Cardiac muscle cell (in vitro differentiated cells and primary cell): ENCODE results near the gene RCN1. TPM values are rescaled to one million over a fixed set of nuclear protein-coding genes. Genes with fewer than 3 reads are reported as not detected.

Source experiments
- DNase-seq, 2 donors: peaks; one replicate each; pipeline versions ENCODE4 v3.0.0 to v3.0.0-alpha.2; 2010 to 2017; ENCODE audit warnings: low read depth in 1 of 2, low spot score in 1 of 2
- H3K27ac ChIP-seq: fragments of 200-600 bp; sonication (generic); 2 replicates; pipeline ENCODE4 v1.5.1; 2016
- H3K27me3 ChIP-seq: fragments of 200-600 bp; sonication (generic); 2 replicates; pipeline ENCODE4 v1.6.0; 2016; ENCODE audit warnings: control low read depth
- H3K36me3 ChIP-seq: fragments of 200-600 bp; sonication (generic); 2 replicates; pipeline ENCODE4 v1.5.1; 2016; ENCODE audit warnings: control low read depth
- H3K4me1 ChIP-seq: fragments of 200-600 bp; sonication (generic); 2 replicates; pipeline ENCODE4 v1.8.1; 2017; ENCODE audit warnings: low read depth, mild to moderate bottlenecking, mixed run types
- H3K4me3 ChIP-seq: fragments of 200-600 bp; sonication (generic); 2 replicates; pipeline ENCODE4 v1.5.1; 2016; ENCODE audit warnings: mild to moderate bottlenecking
- H3K9me3 ChIP-seq: fragments of 200-600 bp; sonication (generic); 2 replicates; pipeline ENCODE4 v1.5.1; 2017; ENCODE audit warnings: low read depth, mild to moderate bottlenecking, control low read depth
- CTCF ChIP-seq: IDR thresholded peaks from 2 replicates; pipeline ENCODE4 v1.5.1; 2012; ENCODE audit warnings: low read depth, mild to moderate bottlenecking, low read length
- polyA plus RNA-seq: library from polyadenylated mRNA; unstranded; fragments of >200 nt; fragmentation: Nextera tagmentation; extraction: Ambion mirVana; gene quantifications from 2 replicates; pipeline ENCODE4 v1.2.1, GENCODE V29; 2016
- total RNA-seq: library from RNA; depleted of rRNA; stranded (reverse); fragments of >200 nt; gene quantifications from 2 replicates; pipeline ENCODE4 v1.2.3, GENCODE V29; 2016

RCN1 gene
- total and polyA plus RNA-seq, 2 experiments from 2014 or later, result 64.5 to 125 TPM

- TF ChIP-seq CTCF, result no peak
- Histone ChIP-seq H3K27ac (no peak overlapping the region), H3K9me3 (no peaks in the 10 kb centered on the region), H3K4me3 (no peak overlapping the region), H3K36me3 (no peaks in the 10 kb centered on the region), H3K4me1 (no peaks in the 10 kb centered on the region), H3K27me3 (no peaks in the 10 kb centered on the region)
- DNase-seq, result no peak
Observed at GRCh38 chr11:32122200-32122599, 31.3 kb downstream of the RCN1 start.

GRCh38 chr11:32131321-32131720, 40.4 kb downstream of the RCN1 start:
- no peak overlapping the region for H3K4me3 ChIP-seq
- H3K9me3 ChIP-seq, result no peaks in the 10 kb centered on the region
- no peak for TF ChIP-seq CTCF
- H3K27ac ChIP-seq, result no peak overlapping the region
- H3K4me1 ChIP-seq, result no peaks in the 10 kb centered on the region
- H3K36me3 ChIP-seq, result no peaks in the 10 kb centered on the region
- DNase-seq, result peak in 1 of 2 donors; percentile 23
- no peaks in the 10 kb centered on the region for H3K27me3 ChIP-seq

- H3K27me3 ChIP-seq, result no peaks in the 10 kb centered on the region
- no peaks in the 10 kb centered on the region for H3K36me3 ChIP-seq
- H3K27ac ChIP-seq, result no peak overlapping the region
- no peak overlapping the region for H3K4me3 ChIP-seq
- no peak for DNase-seq
- TF ChIP-seq CTCF, result no peak
- no peaks in the 10 kb centered on the region for H3K4me1 ChIP-seq
- H3K9me3 ChIP-seq, result no peaks in the 10 kb centered on the region
Observed at GRCh38 chr11:32136657-32137056, 45.8 kb downstream of the RCN1 start.

GRCh38 chr11:32137263-32137662, 46.4 kb downstream of the RCN1 start:
- H3K4me1 ChIP-seq, result no peaks in the 10 kb centered on the region
- H3K9me3 ChIP-seq, result no peaks in the 10 kb centered on the region
- no peak overlapping the region for H3K4me3 ChIP-seq
- no peak for TF ChIP-seq CTCF
- H3K27ac ChIP-seq, result no peak overlapping the region
- H3K27me3 ChIP-seq, result no peaks in the 10 kb centered on the region
- DNase-seq, result peak in 1 of 2 donors; percentile 97
- no peaks in the 10 kb centered on the region for H3K36me3 ChIP-seq

- Histone ChIP-seq H3K36me3 (no peaks in the 10 kb centered on the region), H3K4me1 (no peaks in the 10 kb centered on the region), H3K4me3 (no peak overlapping the region), H3K9me3 (no peaks in the 10 kb centered on the region), H3K27ac (no peak overlapping the region), H3K27me3 (no peaks in the 10 kb centered on the region)
- no peak for DNase-seq
- TF ChIP-seq CTCF, result no peak
Observed at GRCh38 chr11:32137869-32138268, 47.0 kb downstream of the RCN1 start.

GRCh38 chr11:32138902-32139301, 48.0 kb downstream of the RCN1 start:
- no peak for DNase-seq
- no peaks in the 10 kb centered on the region for H3K36me3 ChIP-seq
- no peaks in the 10 kb centered on the region for H3K9me3 ChIP-seq
- H3K4me3 ChIP-seq, result no peak overlapping the region
- TF ChIP-seq CTCF, result no peak
- no peaks in the 10 kb centered on the region for H3K4me1 ChIP-seq
- no peak overlapping the region for H3K27ac ChIP-seq
- H3K27me3 ChIP-seq, result no peaks in the 10 kb centered on the region
